Measurements from ENCODE around the gene ABCB4. TPM values are rescaled to one million over a fixed set of nuclear protein-coding genes. Genes with fewer than 3 reads are reported as not detected.

ABCB4 gene
- total and polyA plus RNA-seq, 2 of the 8 experiments (the other 6 are each of a cell fraction or from before 2014, with no cell fraction given) = 0.54 to 0.60 TPM

GRCh38 chr7:87511510-87511909, 36.0 kb upstream of the ABCB4 start (continued):
- TF ChIP-seq KDM4A (IDR thresholded peaks at IDR 0.05; ENCODE audit: low read depth, low read length, severe bottlenecking) = no peak
